Hepatocyte (in vitro differentiated cells): ENCODE data around the gene NGEF. TPM values are rescaled to one million over a fixed set of nuclear protein-coding genes. Genes with fewer than 3 reads are reported as not detected.

Experiments used
- DNase-seq: peaks from one replicate; pipeline ENCODE4 v3.0.0-alpha.2; 2016; ENCODE audit warnings: low spot score
- H2AFZ ChIP-seq: fragments of 200-600 bp; sonication (generic); 2 replicates; pipeline ENCODE4 v1.6.0; 2016; ENCODE audit warnings: antibody characterized with exemption, mild to moderate bottlenecking
- H3K27ac ChIP-seq: fragments of 200-600 bp; sonication (generic); 2 replicates; pipeline ENCODE4 v1.5.1; 2016; ENCODE audit warnings: mild to moderate bottlenecking
- H3K27me3 ChIP-seq: fragments of 200-600 bp; sonication (generic); 2 replicates; pipeline ENCODE4 v1.6.1; 2016
- H3K36me3 ChIP-seq: fragments of 200-600 bp; sonication (generic); replicated peaks from 2 replicates; pipeline ENCODE4 v1.5.1; 2016; ENCODE audit warnings: low read depth; ENCODE audit not compliant: insufficient read depth
- H3K4me1 ChIP-seq: fragments of 200-600 bp; sonication (generic); 2 replicates; pipeline ENCODE4 v1.5.1; 2016; ENCODE audit warnings: mild to moderate bottlenecking, moderate library complexity; ENCODE audit not compliant: insufficient read depth
- H3K4me2 ChIP-seq: fragments of 200-600 bp; sonication (generic); 2 replicates; pipeline ENCODE4 v1.6.0; 2016
- H3K4me3 ChIP-seq: fragments of 200-600 bp; sonication (generic); 2 replicates; pipeline ENCODE4 v1.5.1; 2016; ENCODE audit warnings: mild to moderate bottlenecking
- H3K79me2 ChIP-seq: fragments of 200-600 bp; sonication (generic); 2 replicates; pipeline ENCODE4 v1.6.0; 2017; ENCODE audit warnings: mild to moderate bottlenecking
- H3K9me2 ChIP-seq: fragments of 200-600 bp; sonication (generic); replicated peaks from 2 replicates; pipeline ENCODE4 v1.6.0; 2017; ENCODE audit warnings: mild to moderate bottlenecking; ENCODE audit not compliant: insufficient read depth
- H3K9me3 ChIP-seq: fragments of 200-600 bp; sonication (generic); 2 replicates; pipeline ENCODE4 v1.5.1; 2016; ENCODE audit warnings: low read depth, mild to moderate bottlenecking
- H4K20me1 ChIP-seq: fragments of 200-600 bp; sonication (generic); 2 replicates; pipeline ENCODE4 v1.6.0; 2016; ENCODE audit warnings: mild to moderate bottlenecking; ENCODE audit not compliant: insufficient read depth, poor library complexity, severe bottlenecking
- EZH2 ChIP-seq: fragments of 200-600 bp; sonication (generic); IDR thresholded peaks from 2 replicates; pipeline ENCODE4 v1.6.1; 2016; ENCODE audit warnings: antibody characterized with exemption, mild to moderate bottlenecking, borderline replicate concordance
- EZH2phosphoT487 ChIP-seq: fragments of 200-600 bp; sonication (generic); IDR thresholded peaks from one replicate; pipeline ENCODE4 v1.6.1; 2018; ENCODE audit warnings: antibody characterized with exemption, mild to moderate bottlenecking, low read depth, moderate library complexity; ENCODE audit not compliant: unreplicated experiment, severe bottlenecking
- WGBS: methylation state at CpG from one replicate; pipeline ENCODE4 v1.1.6; 2016; ENCODE audit warnings: low lambda C conversion rate; ENCODE audit errors: missing lambda C conversion rate; 5-methylcytosine and 5-hydroxymethylcytosine counted together
- polyA plus RNA-seq: library from polyadenylated mRNA; unstranded; fragments of >200 nt; fragmentation: Nextera tagmentation; extraction: Ambion mirVana; gene quantifications from 2 replicates; pipeline ENCODE4 v1.2.1, GENCODE V29; 2016
- total RNA-seq: library from RNA; depleted of rRNA; stranded (reverse); fragments of >200 nt; gene quantifications from 2 replicates; pipeline ENCODE4 v1.2.3, GENCODE V29; 2014
- TF ChIP-seq, protein P1 (sequence below): fragments of 200-600 bp; sonication (generic); IDR thresholded peaks from 2 replicates; pipeline ENCODE4 v1.5.1; 2016; ENCODE audit warnings: antibody characterized with exemption, mild to moderate bottlenecking; ENCODE audit not compliant: poor library complexity

NGEF gene
- total and polyA plus RNA-seq, 2 experiments from 2014 or later = 2.2 to 3.2 TPM

- no peaks in the 10 kb centered on the region for H3K4me1 ChIP-seq
- 90% methylated on average over 9 of the region's 9 CpGs for WGBS
These were observed 109.1 kb downstream of the NGEF start for GRCh38 chr2:232903989-232904388.

GRCh38 chr2:232901736-232902578, 111.1 kb downstream of the NGEF start:
- no peaks in the 10 kb centered on the region for H3K79me2 ChIP-seq
- peak; percentile 41 for DNase-seq
- no peak for TF ChIP-seq EZH2
- H3K27me3 ChIP-seq = no peaks in the 10 kb centered on the region
- 81% methylated on average over 27 of the region's 28 CpGs for WGBS
- H3K4me2 ChIP-seq = no peak overlapping the region
- no peaks in the 10 kb centered on the region for H3K36me3 ChIP-seq
- no peak overlapping the region for H3K27ac ChIP-seq
- H4K20me1 ChIP-seq = no peaks in the 10 kb centered on the region
- no peaks in the 10 kb centered on the region for H3K4me1 ChIP-seq
- H3K9me3 ChIP-seq = no peaks in the 10 kb centered on the region
- H3K9me2 ChIP-seq = no peaks in the 10 kb centered on the region
- H2AFZ ChIP-seq = no peak overlapping the region
- H3K4me3 ChIP-seq = no peak overlapping the region

More at GRCh38 chr2:232903989-232904388, 109.1 kb downstream of the NGEF start:
- TF ChIP-seq EZH2phosphoT487 (no peak), EZH2 (no peak)
- TF ChIP-seq, protein P1, sequence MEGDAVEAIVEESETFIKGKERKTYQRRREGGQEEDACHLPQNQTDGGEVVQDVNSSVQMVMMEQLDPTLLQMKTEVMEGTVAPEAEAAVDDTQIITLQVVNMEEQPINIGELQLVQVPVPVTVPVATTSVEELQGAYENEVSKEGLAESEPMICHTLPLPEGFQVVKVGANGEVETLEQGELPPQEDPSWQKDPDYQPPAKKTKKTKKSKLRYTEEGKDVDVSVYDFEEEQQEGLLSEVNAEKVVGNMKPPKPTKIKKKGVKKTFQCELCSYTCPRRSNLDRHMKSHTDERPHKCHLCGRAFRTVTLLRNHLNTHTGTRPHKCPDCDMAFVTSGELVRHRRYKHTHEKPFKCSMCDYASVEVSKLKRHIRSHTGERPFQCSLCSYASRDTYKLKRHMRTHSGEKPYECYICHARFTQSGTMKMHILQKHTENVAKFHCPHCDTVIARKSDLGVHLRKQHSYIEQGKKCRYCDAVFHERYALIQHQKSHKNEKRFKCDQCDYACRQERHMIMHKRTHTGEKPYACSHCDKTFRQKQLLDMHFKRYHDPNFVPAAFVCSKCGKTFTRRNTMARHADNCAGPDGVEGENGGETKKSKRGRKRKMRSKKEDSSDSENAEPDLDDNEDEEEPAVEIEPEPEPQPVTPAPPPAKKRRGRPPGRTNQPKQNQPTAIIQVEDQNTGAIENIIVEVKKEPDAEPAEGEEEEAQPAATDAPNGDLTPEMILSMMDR = no peak
- Histone ChIP-seq H3K27me3 (no peaks in the 10 kb centered on the region), H3K36me3 (no peaks in the 10 kb centered on the region), H3K27ac (no peak overlapping the region), H3K9me3 (no peaks in the 10 kb centered on the region), H3K4me2 (no peak overlapping the region), H3K79me2 (no peaks in the 10 kb centered on the region), H4K20me1 (no peaks in the 10 kb centered on the region), H2AFZ (no peak overlapping the region), H3K9me2 (no peaks in the 10 kb centered on the region), H3K4me3 (no peak overlapping the region)
- DNase-seq = peak; percentile 3

- no peak overlapping the region for H3K27ac ChIP-seq
- H3K36me3 ChIP-seq = no peaks in the 10 kb centered on the region
- 72% methylated on average over 43 of the region's 43 CpGs for WGBS
- peak; percentile 1 for DNase-seq
- no peaks in the 10 kb centered on the region for H3K27me3 ChIP-seq
- H3K9me2 ChIP-seq = no peaks in the 10 kb centered on the region
- TF ChIP-seq, protein P1 = no peak
- no peak for TF ChIP-seq EZH2phosphoT487
- no peak for TF ChIP-seq EZH2
- H3K4me1 ChIP-seq = no peaks in the 10 kb centered on the region
- no peak overlapping the region for H3K4me2 ChIP-seq
- H3K9me3 ChIP-seq = no peaks in the 10 kb centered on the region
- H3K79me2 ChIP-seq = no peaks in the 10 kb centered on the region
- no peak overlapping the region for H3K4me3 ChIP-seq
- no peaks in the 10 kb centered on the region for H4K20me1 ChIP-seq
- no peak overlapping the region for H2AFZ ChIP-seq
These were observed 112.0 kb downstream of the NGEF start for GRCh38 chr2:232900811-232901735.
